CD4-positive, alpha-beta T cell (primary cell): ENCODE data around the gene IBA57. TPM values are rescaled to one million over a fixed set of nuclear protein-coding genes. Genes with fewer than 3 reads are reported as not detected.

Experiments used
- ATAC-seq: fragments of 200-7000 bp; cut with Tn5 transposase; one replicate; pipeline ENCODE4 v1.10.0; 2022; ENCODE audit warnings: mild to moderate bottlenecking; ENCODE audit not compliant: poor library complexity
- CTCF ChIA-PET: fragments of 350-600 bp; sonication (Branson Sonifier 250); formaldehyde crosslinking; loops from one replicate; lab custom pipeline; 2021; ENCODE audit warnings: antibody characterized with exemption, inconsistent platforms; lab: Charles Lee
- POLR2A ChIA-PET: fragments of 350-600 bp; sonication (Branson Sonifier 250); formaldehyde crosslinking; loops from one replicate; lab custom pipeline; 2021; ENCODE audit warnings: antibody characterized with exemption, inconsistent platforms; lab: Charles Lee
- DNase-seq, 14 experiments: peaks; one replicate each; pipeline ENCODE4 v3.0.0-alpha.2; 2013 to 2020; ENCODE audit warnings: mixed read lengths in 2 of 14
- H3K27ac ChIP-seq, 2 donors: one replicate each; pipeline versions ENCODE4 v1.5.1 to v1.7.0; 2013; ENCODE audit warnings: low read length in 2 of 2, low read depth in 1 of 2, mild to moderate bottlenecking in 1 of 2
- H3K27me3 ChIP-seq, 2 experiments: 1 replicate in 1 of 2; 2 replicates in 1 of 2; pipeline versions ENCODE4 v1.6.1 to v1.7.0; 2013; ENCODE audit warnings: low read length in 2 of 2, control low read depth in 1 of 2, mild to moderate bottlenecking in 1 of 2, moderate library complexity in 1 of 2; ENCODE audit not compliant: insufficient read depth in 2 of 2, control insufficient read depth in 1 of 2
- H3K36me3 ChIP-seq: one replicate; pipeline ENCODE4 v1.6.1; 2013; ENCODE audit warnings: low read length, control low read depth; ENCODE audit not compliant: insufficient read depth
- H3K4me1 ChIP-seq: one replicate; pipeline ENCODE4 v1.6.1; 2013; ENCODE audit warnings: low read length, control low read depth; ENCODE audit not compliant: insufficient read depth
- H3K4me3 ChIP-seq: one replicate; pipeline ENCODE4 v1.5.1; 2013; ENCODE audit warnings: mild to moderate bottlenecking, low read length, moderate library complexity
- H3K9me3 ChIP-seq, 2 experiments: 1 replicate in 1 of 2; 2 replicates in 1 of 2; pipeline versions ENCODE4 v1.6.1 to v1.7.0; 2013; ENCODE audit warnings: low read length in 2 of 2, mild to moderate bottlenecking in 2 of 2, control low read depth in 1 of 2, moderate library complexity in 1 of 2; ENCODE audit not compliant: control insufficient read depth in 1 of 2, insufficient read depth in 1 of 2
- H3K27ac Mint-ChIP-seq: one replicate; pipeline ENCODE4 v1.8.0; 2020; ENCODE audit warnings: mixed read lengths
- H3K27me3 Mint-ChIP-seq: one replicate; pipeline ENCODE4 v1.8.0; 2021; ENCODE audit warnings: mixed read lengths
- H3K36me3 Mint-ChIP-seq: one replicate; pipeline ENCODE4 v1.8.0; 2021; ENCODE audit warnings: low read depth, mixed read lengths
- H3K4me1 Mint-ChIP-seq: one replicate; pipeline ENCODE4 v1.8.0; 2021; ENCODE audit warnings: low read depth, mixed read lengths
- H3K4me3 Mint-ChIP-seq: one replicate; pipeline ENCODE4 v1.8.0; 2020; ENCODE audit warnings: mild to moderate bottlenecking, mixed read lengths
- H3K9me3 Mint-ChIP-seq: one replicate; pipeline ENCODE4 v1.8.0; 2020; ENCODE audit warnings: mixed read lengths
- intact Hi-C, 2 experiments: fragments of 100-400 bp; cut with DNase I in 1 of 2; cut with micrococcal nuclease in 1 of 2; formaldehyde crosslinking; loops; one replicate each; pipeline versions ENCODE4 v1.15.1 to v1.9.0; 2023 to 2025; cut with DNase I, micrococcal nuclease
- total RNA-seq, 174 experiments: library from RNA in 2 of 174; stranded (reverse) in 2 of 174; gene quantifications; one replicate each; pipeline ENCODE4 v1.2.3 and lab custom pipeline; 2021 to 2026
- TF ChIP-seq, protein P1 (sequence below): fragments of 200-600 bp; IDR thresholded peaks from one replicate; pipeline ENCODE4 v1.8.0; 2022; ENCODE audit warnings: antibody characterized with exemption, mild to moderate bottlenecking

Gene IBA57
- total RNA-seq, 2 experiments from 2014 or later, result 19.7 to 19.9 TPM

DNA sequence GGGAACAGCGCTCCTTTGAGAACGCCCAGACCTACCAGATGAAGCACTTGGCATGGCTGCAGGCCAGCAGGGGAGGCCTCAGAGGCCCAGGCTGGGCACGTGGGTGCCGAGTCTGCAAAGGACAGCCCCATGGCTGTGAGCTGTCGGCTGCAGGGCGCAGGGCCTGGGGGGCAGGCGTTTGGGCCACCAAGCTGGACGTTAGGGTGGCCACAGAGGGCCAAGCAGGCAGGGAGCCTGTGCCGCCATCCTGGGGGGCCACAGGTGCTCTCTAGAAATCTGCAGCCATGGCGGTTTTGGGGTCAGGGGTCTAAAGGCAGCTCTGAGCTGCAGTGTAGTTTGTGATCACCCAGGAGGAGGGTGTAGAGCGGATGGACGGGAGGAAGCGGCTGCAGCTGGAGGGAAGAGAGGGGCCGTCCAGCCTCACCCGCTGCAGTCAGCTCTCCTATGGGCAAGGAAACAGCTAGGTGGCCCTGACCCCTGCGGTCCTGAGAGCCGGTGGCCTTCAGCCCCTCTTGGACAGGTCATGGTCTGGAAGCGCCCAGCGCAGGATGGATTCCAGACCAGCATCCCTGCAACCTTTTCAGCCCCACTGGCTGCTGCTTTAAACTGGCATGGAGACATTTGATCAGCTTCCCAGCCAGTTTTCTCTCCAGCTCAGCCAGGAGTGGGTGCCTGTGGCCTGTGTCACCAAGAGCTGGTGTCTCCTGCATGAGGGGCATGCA is 11.0 kb downstream of the IBA57 start:
- Mint-ChIP-seq H3K4me1 (peaks cover 7% of the 10 kb centered on the region), H3K36me3 (no peaks in the 10 kb centered on the region), H3K27ac (no peak overlapping the region), H3K9me3 (no peaks in the 10 kb centered on the region), H3K4me3 (no peak overlapping the region), H3K27me3 (no peaks in the 10 kb centered on the region)
- Histone ChIP-seq H3K27me3 (no peaks in the 10 kb centered on the region), H3K4me3 (no peak overlapping the region), H3K4me1 (peaks cover 6% of the 10 kb centered on the region), H3K27ac (no peak overlapping the region), H3K36me3 (peaks cover 16% of the 10 kb centered on the region), H3K9me3 (peaks cover 0 to 10% of the 10 kb centered on the region in 2 experiments)
- ATAC-seq, result no peak
- TF ChIP-seq, protein P1, sequence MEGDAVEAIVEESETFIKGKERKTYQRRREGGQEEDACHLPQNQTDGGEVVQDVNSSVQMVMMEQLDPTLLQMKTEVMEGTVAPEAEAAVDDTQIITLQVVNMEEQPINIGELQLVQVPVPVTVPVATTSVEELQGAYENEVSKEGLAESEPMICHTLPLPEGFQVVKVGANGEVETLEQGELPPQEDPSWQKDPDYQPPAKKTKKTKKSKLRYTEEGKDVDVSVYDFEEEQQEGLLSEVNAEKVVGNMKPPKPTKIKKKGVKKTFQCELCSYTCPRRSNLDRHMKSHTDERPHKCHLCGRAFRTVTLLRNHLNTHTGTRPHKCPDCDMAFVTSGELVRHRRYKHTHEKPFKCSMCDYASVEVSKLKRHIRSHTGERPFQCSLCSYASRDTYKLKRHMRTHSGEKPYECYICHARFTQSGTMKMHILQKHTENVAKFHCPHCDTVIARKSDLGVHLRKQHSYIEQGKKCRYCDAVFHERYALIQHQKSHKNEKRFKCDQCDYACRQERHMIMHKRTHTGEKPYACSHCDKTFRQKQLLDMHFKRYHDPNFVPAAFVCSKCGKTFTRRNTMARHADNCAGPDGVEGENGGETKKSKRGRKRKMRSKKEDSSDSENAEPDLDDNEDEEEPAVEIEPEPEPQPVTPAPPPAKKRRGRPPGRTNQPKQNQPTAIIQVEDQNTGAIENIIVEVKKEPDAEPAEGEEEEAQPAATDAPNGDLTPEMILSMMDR, result no peak
- ChIA-PET POLR2A (interaction anchor here (3.0 kb wide), 1 partner anchor 11 kb away, joined by 19 read pairs; the partner anchor contains the start of gene IBA57), CTCF (interaction anchor here (1.1 kb wide), 1 partner anchor 11 kb away, joined by 3 read pairs; the partner anchor contains the start of gene IBA57)
- DNase-seq, result no peak
- intact Hi-C loops, result no loop called here

DNA sequence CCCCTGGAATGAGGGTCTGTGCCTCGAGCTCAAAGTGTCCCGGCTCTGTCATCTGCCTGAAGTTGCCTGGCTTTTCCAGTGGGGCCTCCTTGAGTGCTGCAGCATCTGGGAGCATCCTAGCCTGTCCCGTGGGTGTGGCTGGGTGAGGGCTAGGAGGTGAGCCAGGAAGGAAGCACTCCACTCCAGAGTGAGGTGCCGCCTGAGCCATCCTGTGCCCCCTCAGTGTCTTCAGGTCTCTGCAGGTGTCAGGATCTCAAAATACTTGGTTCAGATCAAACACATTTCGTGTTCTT is 11.5 kb downstream of the IBA57 start:
- Histone ChIP-seq H3K4me3 (no peak overlapping the region), H3K36me3 (peaks cover 16% of the 10 kb centered on the region), H3K27ac (no peak overlapping the region), H3K4me1 (peaks cover 6% of the 10 kb centered on the region), H3K27me3 (no peaks in the 10 kb centered on the region), H3K9me3 (peaks cover 0 to 10% of the 10 kb centered on the region in 2 experiments)
- Mint-ChIP-seq H3K4me1 (peaks cover 6% of the 10 kb centered on the region), H3K27ac (no peak overlapping the region), H3K9me3 (no peaks in the 10 kb centered on the region), H3K4me3 (no peak overlapping the region), H3K27me3 (no peaks in the 10 kb centered on the region), H3K36me3 (no peaks in the 10 kb centered on the region)
- TF ChIP-seq, protein P1, result no peak
- intact Hi-C loops, result no loop called here
- no peak for DNase-seq
- POLR2A ChIA-PET, result no interaction called here
- ATAC-seq, result no peak
- CTCF ChIA-PET, result interaction anchor here (1.1 kb wide), 1 partner anchor 12 kb away, joined by 3 read pairs; the partner anchor contains the start of gene IBA57

DNA sequence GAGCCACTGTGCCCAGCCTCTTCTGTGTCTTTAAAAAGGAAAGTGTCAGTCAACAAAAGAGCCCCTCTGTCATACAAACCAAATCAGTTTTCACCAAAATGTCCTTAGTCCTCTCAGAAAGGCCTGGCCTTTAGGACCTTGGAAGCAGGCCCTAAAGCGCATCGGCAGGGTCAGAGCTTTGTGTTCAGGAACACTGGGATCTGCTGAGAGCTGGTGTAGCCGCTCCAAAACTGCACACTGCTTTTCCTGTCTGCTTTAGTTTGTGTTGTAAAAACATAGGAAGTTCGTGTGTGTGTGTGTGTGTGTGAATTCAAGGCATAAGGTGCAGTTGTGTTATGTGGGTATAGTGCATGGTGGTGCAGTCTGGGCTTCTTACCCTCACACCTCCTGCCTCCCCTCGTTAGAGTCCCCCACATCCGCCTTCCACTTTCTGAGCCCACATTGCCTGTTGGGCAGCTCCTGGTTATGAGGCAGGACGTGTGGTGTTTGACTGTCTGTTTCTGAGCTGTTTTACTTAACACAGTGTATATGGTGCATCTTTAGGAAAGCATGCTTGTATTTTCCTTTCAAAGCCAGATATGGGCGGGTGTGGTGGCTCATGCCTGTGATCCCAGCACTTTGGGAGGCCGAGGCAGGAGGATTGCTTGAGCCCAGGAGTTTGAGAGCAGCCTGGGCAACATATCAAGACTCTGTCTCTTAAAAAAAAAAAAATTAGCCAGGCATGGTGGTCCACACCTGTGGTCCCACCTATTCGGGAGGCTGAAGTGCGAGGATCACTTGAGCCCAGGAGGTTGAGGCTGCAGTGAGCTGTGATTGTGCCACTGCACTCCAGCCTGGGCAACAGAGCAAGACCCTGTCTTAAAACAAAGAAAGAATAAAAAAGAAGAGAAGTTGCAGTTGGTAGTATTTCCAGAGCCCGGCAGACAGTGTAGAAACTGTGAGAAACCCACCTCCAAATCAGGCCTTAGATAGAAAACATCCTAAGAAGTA is 12.4 kb downstream of the IBA57 start:
- CTCF ChIA-PET, result no interaction called here
- peaks cover 0 to 10% of the 10 kb centered on the region in 2 experiments for H3K9me3 ChIP-seq
- peaks cover 16% of the 10 kb centered on the region for H3K36me3 ChIP-seq
- Mint-ChIP-seq H3K4me3 (no peak overlapping the region), H3K9me3 (no peaks in the 10 kb centered on the region), H3K27me3 (no peaks in the 10 kb centered on the region), H3K36me3 (no peaks in the 10 kb centered on the region), H3K27ac (peak overlapping the region; percentile 45), H3K4me1 (no peaks in the 10 kb centered on the region)
- no peaks in the 10 kb centered on the region for H3K27me3 ChIP-seq
- ATAC-seq (no peak), DNase-seq (peak in 1 of 14 experiments; percentile 15)
- TF ChIP-seq, protein P1, result no peak
- H3K4me1 ChIP-seq, result peaks cover 6% of the 10 kb centered on the region
- intact Hi-C loops, result no loop called here
- no peak overlapping the region for H3K27ac ChIP-seq
- POLR2A ChIA-PET, result no interaction called here
- no peak overlapping the region for H3K4me3 ChIP-seq
